GM23338 (cell line): ENCODE data around the gene BTN3A1. TPM values are rescaled to one million over a fixed set of nuclear protein-coding genes. Genes with fewer than 3 reads are reported as not detected.

Experiments used
- ATAC-seq: fragments of 200-7000 bp; cut with Tn5 transposase; 3 replicates; pipeline ENCODE4 v1.9.1; 2020
- DNase-seq: peaks from one replicate; pipeline ENCODE4 v3.0.0-alpha.2; 2015; ENCODE audit warnings: low spot score
- H2AFZ ChIP-seq: fragments of 200-600 bp; sonication (generic); 2 replicates; pipeline ENCODE4 v1.8.0; 2016; ENCODE audit warnings: antibody characterized with exemption, mild to moderate bottlenecking, moderate library complexity
- H3F3A ChIP-seq: fragments of 200-600 bp; sonication (generic); replicated peaks from 2 replicates; pipeline ENCODE4 v1.8.0; 2017; ENCODE audit warnings: antibody characterized with exemption, mixed run types, low read depth
- H3K27ac ChIP-seq: fragments of 200-600 bp; sonication (generic); 2 replicates; pipeline ENCODE4 v1.6.1; 2016; ENCODE audit warnings: low read depth
- H3K27me3 ChIP-seq: fragments of 200-600 bp; sonication (generic); 2 replicates; pipeline ENCODE4 v1.8.0; 2016; ENCODE audit warnings: mild to moderate bottlenecking, mixed run types, moderate library complexity; ENCODE audit not compliant: insufficient read depth
- H3K36me3 ChIP-seq: fragments of 200-600 bp; sonication (generic); 2 replicates; pipeline ENCODE4 v1.8.0; 2016; ENCODE audit warnings: mild to moderate bottlenecking; ENCODE audit not compliant: insufficient read depth
- H3K4me1 ChIP-seq: fragments of 200-600 bp; sonication (generic); 2 replicates; pipeline ENCODE4 v1.8.0; 2016; ENCODE audit warnings: mild to moderate bottlenecking, moderate library complexity; ENCODE audit not compliant: insufficient read depth
- H3K4me2 ChIP-seq: fragments of 200-600 bp; sonication (generic); 2 replicates; pipeline ENCODE4 v1.7.1; 2017; ENCODE audit warnings: mixed run types
- H3K4me3 ChIP-seq: fragments of 200-600 bp; sonication (generic); 2 replicates; pipeline ENCODE4 v1.6.1; 2016; ENCODE audit warnings: mixed run types
- H3K79me2 ChIP-seq: fragments of 200-600 bp; sonication (generic); replicated peaks from 2 replicates; pipeline ENCODE4 v1.8.0; 2017; ENCODE audit warnings: mild to moderate bottlenecking; ENCODE audit not compliant: insufficient read depth
- H3K9me2 ChIP-seq: fragments of 200-600 bp; sonication (generic); 2 replicates; pipeline ENCODE4 v1.8.0; 2017; ENCODE audit not compliant: insufficient read depth
- H4K20me1 ChIP-seq: fragments of 200-600 bp; sonication (generic); replicated peaks from 2 replicates; pipeline ENCODE4 v1.8.0; 2017; ENCODE audit warnings: mild to moderate bottlenecking; ENCODE audit not compliant: insufficient read depth
- H3K27ac Mint-ChIP-seq: 2 replicates; pipeline ENCODE4 v1.8.0; 2020; ENCODE audit warnings: inconsistent platforms, mild to moderate bottlenecking, moderate library complexity, mixed read lengths
- H3K27me3 Mint-ChIP-seq: 3 replicates; pipeline ENCODE4 v1.8.0; 2022; ENCODE audit warnings: low read depth, mild to moderate bottlenecking, moderate library complexity, mixed read lengths, inconsistent platforms; ENCODE audit not compliant: insufficient read depth, poor library complexity
- H3K36me3 Mint-ChIP-seq: 3 replicates; pipeline ENCODE4 v1.8.0; 2021; ENCODE audit warnings: low read depth, mild to moderate bottlenecking, inconsistent platforms, moderate library complexity, mixed read lengths
- H3K4me1 Mint-ChIP-seq: 3 replicates; pipeline ENCODE4 v1.8.0; 2020; ENCODE audit warnings: mild to moderate bottlenecking, inconsistent platforms, mixed read lengths
- H3K4me3 Mint-ChIP-seq: 3 replicates; pipeline ENCODE4 v1.8.0; 2021; ENCODE audit warnings: moderate library complexity, mild to moderate bottlenecking, inconsistent platforms, mixed read lengths
- H3K9me3 Mint-ChIP-seq: 3 replicates; pipeline ENCODE4 v1.8.0; 2020; ENCODE audit warnings: moderate library complexity, mild to moderate bottlenecking, inconsistent platforms, mixed read lengths
- CREB1 ChIP-seq: fragments of 250-450 bp; sonication (Bioruptor Pico); IDR thresholded peaks from 2 replicates; pipeline ENCODE4 v1.5.0; 2020; ENCODE audit warnings: low read depth, mild to moderate bottlenecking, moderate library complexity
- ETS1 ChIP-seq: IDR thresholded peaks from 2 replicates; pipeline ENCODE4 v1.6.1; 2016; ENCODE audit warnings: antibody characterized with exemption
- EZH2 ChIP-seq: fragments of 200-600 bp; sonication (generic); IDR thresholded peaks from one replicate; pipeline ENCODE4 v1.8.0; 2017; ENCODE audit warnings: antibody characterized with exemption, mild to moderate bottlenecking, low read depth; ENCODE audit not compliant: unreplicated experiment
- EZH2phosphoT487 ChIP-seq: fragments of 200-600 bp; sonication (generic); IDR thresholded peaks from one replicate; pipeline ENCODE4 v1.8.1; 2018; ENCODE audit warnings: antibody characterized with exemption; ENCODE audit not compliant: unreplicated experiment
- JUNB ChIP-seq: IDR thresholded peaks from one replicate; pipeline ENCODE4 v1.6.1; 2016; ENCODE audit warnings: antibody characterized with exemption; ENCODE audit not compliant: unreplicated experiment
- NANOG ChIP-seq: IDR thresholded peaks from 2 replicates; pipeline ENCODE4 v1.6.1; 2016; ENCODE audit warnings: antibody characterized with exemption, borderline replicate concordance
- POLR2AphosphoS5 ChIP-seq: IDR thresholded peaks from 2 replicates; pipeline ENCODE4 v1.6.1; 2016; ENCODE audit warnings: antibody characterized with exemption, low read depth
- REST ChIP-seq: IDR thresholded peaks from one replicate; pipeline ENCODE4 v1.6.1; 2018; ENCODE audit warnings: antibody characterized with exemption; ENCODE audit not compliant: unreplicated experiment
- STAT1 ChIP-seq: IDR thresholded peaks from one replicate; pipeline ENCODE4 v1.6.1; 2016; ENCODE audit warnings: antibody characterized with exemption; ENCODE audit not compliant: unreplicated experiment
- ZNF114 ChIP-seq: fragments of 250-450 bp; sonication (Bioruptor Pico); IDR thresholded peaks from 2 replicates; pipeline ENCODE4 v1.5.0; 2020; ENCODE audit warnings: mild to moderate bottlenecking, moderate library complexity
- ZNF331 ChIP-seq: fragments of 250-450 bp; sonication (Bioruptor Pico); IDR thresholded peaks from 2 replicates; pipeline ENCODE4 v1.5.0; 2020; ENCODE audit warnings: low read depth, mild to moderate bottlenecking, moderate library complexity
- ZNF462 ChIP-seq: fragments of 250-450 bp; sonication (Bioruptor Pico); IDR thresholded peaks from 2 replicates; pipeline ENCODE4 v1.5.0; 2020; ENCODE audit warnings: mild to moderate bottlenecking, moderate library complexity
- polyA plus RNA-seq: library from polyadenylated mRNA; unstranded; fragments of >200 nt; fragmentation: Nextera tagmentation; extraction: Ambion mirVana; gene quantifications from 2 replicates; pipeline ENCODE4 v1.2.1, GENCODE V29; 2016
- total RNA-seq: library from RNA; depleted of rRNA; stranded (reverse); fragments of >200 nt; shearing (Covaris generic); gene quantifications from 2 replicates; pipeline ENCODE4 v1.2.3, GENCODE V29; 2014
- TF ChIP-seq, protein P1 (sequence below), 2 experiments: fragments of 200-600 bp in 1 of 2; sonication (generic) in 1 of 2; conservative IDR thresholded peaks; 2 replicates each; pipeline versions ENCODE4 v1.5.1 to v1.6.1; 2016 to 2017; ENCODE audit warnings: antibody characterized with exemption in 2 of 2, low read depth in 2 of 2, mild to moderate bottlenecking in 2 of 2, moderate library complexity in 1 of 2

BTN3A1 gene
- total and polyA plus RNA-seq, 2 experiments from 2014 or later, result 2.4 to 4.0 TPM

DNA sequence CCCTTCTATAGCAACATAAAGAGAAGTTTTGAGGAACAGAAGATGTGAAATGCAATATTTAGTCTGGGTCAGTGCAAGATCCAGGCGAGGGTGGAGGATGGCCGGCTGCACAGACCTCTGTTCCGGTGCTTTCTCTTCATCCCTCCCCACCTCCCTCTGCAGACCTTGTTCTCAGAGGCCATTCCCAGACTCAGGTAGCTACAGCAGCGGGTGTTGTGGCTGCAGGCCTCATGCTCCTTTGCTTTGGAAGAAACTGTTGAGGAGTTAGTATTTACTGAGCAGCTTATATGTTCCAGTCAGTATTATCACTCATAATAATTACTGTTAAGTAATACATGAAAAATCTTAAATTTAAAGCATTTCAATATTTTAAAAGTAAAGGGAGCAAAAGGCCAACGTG is 39.9 kb downstream of the BTN3A1 start:
- Mint-ChIP-seq H3K4me1 (no peaks in the 10 kb centered on the region), H3K36me3 (no peaks in the 10 kb centered on the region), H3K9me3 (no peaks in the 10 kb centered on the region), H3K27ac (no peak overlapping the region), H3K4me3 (no peak overlapping the region), H3K27me3 (no peaks in the 10 kb centered on the region)
- no peak overlapping the region for H2AFZ ChIP-seq
- H4K20me1 ChIP-seq, result no peaks in the 10 kb centered on the region
- no peaks in the 10 kb centered on the region for H3K79me2 ChIP-seq
- ATAC-seq, result peak; percentile 36; the same call in 1 of the 3 replicates
- no peak overlapping the region for H3K4me2 ChIP-seq
- H3K36me3 ChIP-seq, result no peaks in the 10 kb centered on the region
- H3K4me1 ChIP-seq, result no peaks in the 10 kb centered on the region
- TF ChIP-seq ZNF462 (CRISPR knock-in tag) (no peak), CREB1 (no peak), REST (no peak), EZH2phosphoT487 (no peak), STAT1 (no peak), NANOG (no peak), POLR2AphosphoS5 (no peak), ETS1 (no peak), JUNB (no peak), ZNF114 (CRISPR knock-in tag) (no peak), EZH2 (no peak), ZNF331 (CRISPR knock-in tag) (no peak)
- TF ChIP-seq, protein P1, sequence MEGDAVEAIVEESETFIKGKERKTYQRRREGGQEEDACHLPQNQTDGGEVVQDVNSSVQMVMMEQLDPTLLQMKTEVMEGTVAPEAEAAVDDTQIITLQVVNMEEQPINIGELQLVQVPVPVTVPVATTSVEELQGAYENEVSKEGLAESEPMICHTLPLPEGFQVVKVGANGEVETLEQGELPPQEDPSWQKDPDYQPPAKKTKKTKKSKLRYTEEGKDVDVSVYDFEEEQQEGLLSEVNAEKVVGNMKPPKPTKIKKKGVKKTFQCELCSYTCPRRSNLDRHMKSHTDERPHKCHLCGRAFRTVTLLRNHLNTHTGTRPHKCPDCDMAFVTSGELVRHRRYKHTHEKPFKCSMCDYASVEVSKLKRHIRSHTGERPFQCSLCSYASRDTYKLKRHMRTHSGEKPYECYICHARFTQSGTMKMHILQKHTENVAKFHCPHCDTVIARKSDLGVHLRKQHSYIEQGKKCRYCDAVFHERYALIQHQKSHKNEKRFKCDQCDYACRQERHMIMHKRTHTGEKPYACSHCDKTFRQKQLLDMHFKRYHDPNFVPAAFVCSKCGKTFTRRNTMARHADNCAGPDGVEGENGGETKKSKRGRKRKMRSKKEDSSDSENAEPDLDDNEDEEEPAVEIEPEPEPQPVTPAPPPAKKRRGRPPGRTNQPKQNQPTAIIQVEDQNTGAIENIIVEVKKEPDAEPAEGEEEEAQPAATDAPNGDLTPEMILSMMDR (conservative IDR thresholded peaks at IDR 0.05; ENCODE audit: low read depth in 2 of 2), result no peak
- no peak for DNase-seq
- no peak overlapping the region for H3K27ac ChIP-seq
- no peak overlapping the region for H3K4me3 ChIP-seq
- no peaks in the 10 kb centered on the region for H3F3A ChIP-seq
- peaks cover 4% of the 10 kb centered on the region; the same call in 1 of the 2 replicates for H3K9me2 ChIP-seq
- H3K27me3 ChIP-seq, result no peaks in the 10 kb centered on the region
